HG03095 (cell line): ENCODE measurements around the gene ROGDI.
"Not testable (repeated sequence)": the region's sequence is repeated elsewhere in the genome, so short reads cannot be mapped to it uniquely, and the experiment has no call there.

Source experiments
- ATAC-seq: cut with Tn5 transposase; IDR thresholded peaks from one replicate; pipeline ENCODE4 v1.9.1; 2021; ENCODE audit warnings: moderate library complexity; ENCODE audit not compliant: unreplicated experiment

ROGDI gene

DNA sequence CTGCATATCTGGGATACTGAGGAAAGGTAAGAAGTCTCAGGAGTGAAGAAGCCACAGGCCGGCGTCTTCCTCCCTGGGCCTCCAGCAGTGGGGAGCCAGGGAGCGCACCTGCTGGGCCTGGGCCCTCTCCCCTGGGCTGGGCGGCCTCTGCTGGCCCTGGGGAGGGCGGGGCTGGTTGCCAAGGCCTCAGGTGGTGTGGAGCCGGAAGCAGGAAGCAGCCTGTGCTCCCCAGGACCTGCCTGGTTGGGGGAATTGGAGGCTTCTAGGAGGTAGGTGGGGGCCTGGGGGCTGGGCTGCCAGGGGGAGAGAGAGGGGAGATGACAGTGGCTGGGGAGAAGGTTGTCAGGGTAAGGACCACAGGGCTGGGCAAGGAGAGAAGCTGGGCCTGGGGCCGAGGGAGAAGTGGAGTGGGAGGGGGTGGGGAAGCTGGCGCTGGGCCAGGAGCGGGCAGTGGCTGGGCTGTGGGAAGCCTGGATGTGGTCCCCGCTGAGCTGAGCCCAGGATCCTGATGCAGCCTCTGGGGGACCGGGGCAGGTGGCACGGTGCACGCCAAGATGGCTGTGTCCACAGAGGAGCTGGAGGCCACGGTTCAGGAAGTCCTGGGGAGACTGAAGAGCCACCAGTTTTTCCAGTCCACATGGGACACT lies 7.1 kb downstream of the ROGDI start, which contains the start of gene SMIM22:
SMIM22 (plus strand) TSS at position 189 of the 647 bp plus-strand sequence; CDS start at position 555, 366 bp downstream.
- no peak for ATAC-seq

DNA sequence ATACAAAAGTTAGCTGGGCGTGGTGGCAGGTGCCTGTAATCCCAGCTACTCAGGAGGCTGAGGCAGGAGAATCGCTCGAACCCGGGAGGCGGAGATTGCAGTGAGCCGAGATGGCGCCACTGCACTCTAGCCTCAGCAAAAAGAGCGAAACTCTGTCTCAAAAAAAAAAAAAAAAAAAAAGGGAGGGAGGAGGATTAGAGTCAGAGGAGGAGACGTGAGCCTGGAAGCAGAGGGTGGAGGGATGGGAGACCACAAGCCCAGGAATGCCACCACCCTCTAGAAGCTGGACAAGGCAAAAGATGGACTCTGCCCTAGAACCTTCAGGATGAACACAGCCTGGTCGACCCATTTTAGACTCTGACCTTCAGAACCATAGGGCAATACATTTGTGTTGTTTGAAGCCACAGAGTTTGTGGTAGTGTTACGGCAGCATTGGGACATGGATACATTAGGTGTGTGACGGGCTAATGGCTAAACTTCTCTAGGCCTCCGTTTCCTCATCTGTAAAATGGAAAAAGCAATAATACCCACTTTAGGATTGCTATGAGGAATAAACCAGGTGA lies 9.4 kb downstream of the ROGDI start:
- ATAC-seq: no peak

DNA sequence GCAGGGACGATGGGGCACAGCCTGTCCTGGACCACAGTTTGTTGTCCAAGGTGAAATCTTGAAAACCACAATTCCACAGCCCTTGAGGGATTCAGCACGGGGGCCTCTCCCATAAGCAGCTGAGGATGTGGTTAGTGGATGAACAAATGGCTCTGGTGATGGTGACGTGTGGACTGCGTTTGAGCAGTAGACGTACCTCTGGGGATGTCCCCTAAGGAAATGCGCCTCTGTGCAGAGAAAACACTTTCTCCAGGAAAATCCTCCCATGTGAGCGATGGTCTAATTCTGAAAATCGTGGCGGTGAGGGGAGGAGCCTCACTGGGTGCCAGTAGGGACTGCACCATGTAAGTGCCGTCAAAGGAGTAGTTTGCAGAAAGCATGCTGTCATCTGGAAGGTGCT lies 11.6 kb downstream of the ROGDI start:
- ATAC-seq: no peak

GRCh38 chr16:4790261-4790660 lies 12.2 kb downstream of the ROGDI start:
- no peak for ATAC-seq

DNA sequence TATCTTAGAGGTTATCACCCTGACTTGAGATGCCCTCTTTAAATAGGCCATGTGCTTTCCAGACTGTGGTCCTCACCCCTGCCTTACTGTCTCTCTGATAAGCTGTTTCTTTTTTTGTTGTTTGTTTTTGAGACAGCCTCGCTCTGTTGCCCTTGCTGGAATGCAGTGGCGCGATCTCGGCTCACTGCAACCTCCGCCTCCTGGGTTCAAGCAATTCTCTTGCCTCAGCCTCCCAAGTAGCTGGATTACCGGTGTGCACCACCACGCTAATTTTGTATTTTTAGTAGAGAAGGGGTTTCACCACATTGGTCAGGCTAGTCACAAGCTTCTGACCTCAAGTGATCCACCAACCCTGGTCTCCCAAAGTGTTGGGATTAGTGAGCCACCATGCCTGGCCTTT lies 13.5 kb downstream of the ROGDI start:
- no peak for ATAC-seq

- no peak for ATAC-seq
Measured at GRCh38 chr16:4788489-4788889, 13.9 kb downstream of the ROGDI start.

DNA sequence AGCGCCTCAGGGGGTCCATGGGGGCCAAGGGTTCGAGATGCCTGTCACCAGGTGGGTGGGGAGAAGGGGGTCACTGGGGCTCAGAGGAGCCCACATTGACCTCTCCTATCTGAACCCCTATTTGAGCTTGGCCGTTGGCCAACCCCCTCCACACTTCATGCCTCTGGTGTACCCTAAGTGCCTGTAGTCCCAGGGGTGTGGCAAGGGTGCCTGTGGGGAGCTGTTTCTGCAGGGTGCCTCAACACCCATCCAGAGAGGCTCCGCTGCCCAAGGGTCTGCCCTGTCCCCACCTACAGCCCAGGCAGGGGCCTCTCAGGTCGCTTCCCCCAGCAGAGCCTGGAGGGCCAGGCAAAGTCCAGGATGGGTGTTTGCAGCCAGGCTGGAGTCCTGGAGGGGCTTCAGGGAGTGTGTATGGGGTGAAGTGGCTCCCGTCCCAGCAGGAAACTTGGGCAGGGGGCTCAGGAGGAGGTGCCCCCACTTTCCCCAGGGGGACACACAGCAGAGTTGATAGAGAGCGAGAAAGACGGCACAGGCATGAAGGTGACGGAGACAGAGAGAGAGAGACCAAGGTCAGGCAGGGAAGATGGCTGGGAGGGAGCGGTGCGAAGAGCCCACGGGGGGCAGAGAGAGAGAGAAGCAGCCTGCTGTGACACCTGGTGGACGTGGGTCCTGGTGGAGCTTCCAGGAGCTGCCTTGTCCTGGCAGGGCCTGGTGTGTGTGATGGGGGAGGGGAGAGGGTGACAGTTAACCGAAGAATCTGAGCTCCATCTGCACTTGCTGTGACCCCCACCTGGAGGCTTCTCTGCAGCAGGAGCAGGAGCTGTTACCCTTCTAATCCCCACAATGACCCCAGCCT lies 14.6 kb downstream of the ROGDI start, which contains the start of gene SEPTIN12:
SEPTIN12 (minus strand) TSS at position 719 of the 856 bp plus-strand sequence; CDS start at position 19, 700 bp downstream.
- no peak for ATAC-seq

- no peak for ATAC-seq
Measured at GRCh38 chr16:4787068-4787467, 15.4 kb downstream of the ROGDI start.

GRCh38 chr16:4785758-4786433 lies 16.5 kb downstream of the ROGDI start:
- ATAC-seq: no peak

GRCh38 chr16:4784444-4784987 lies 17.9 kb downstream of the ROGDI start:
- ATAC-seq: not testable (repeated sequence)

DNA sequence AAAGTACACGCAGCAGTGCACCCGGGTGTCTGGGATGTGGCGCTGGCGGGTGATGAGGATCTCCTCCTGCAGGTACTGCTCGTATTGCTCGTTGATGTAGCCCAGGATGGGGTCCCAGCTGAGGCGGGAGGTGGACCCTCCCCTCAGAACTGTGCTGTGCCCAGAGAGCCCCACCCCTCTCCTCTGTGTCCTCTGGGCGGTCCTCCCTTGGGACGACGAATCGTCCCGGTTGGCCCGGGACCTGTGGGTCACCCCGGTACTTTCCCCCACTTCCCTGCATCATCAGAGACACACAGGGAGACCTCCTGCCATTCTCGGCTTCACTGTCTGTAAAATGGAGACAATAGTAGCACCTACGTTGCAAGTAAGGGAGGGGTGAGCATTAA lies 18.5 kb downstream of the ROGDI start:
- ATAC-seq: no peak

DNA sequence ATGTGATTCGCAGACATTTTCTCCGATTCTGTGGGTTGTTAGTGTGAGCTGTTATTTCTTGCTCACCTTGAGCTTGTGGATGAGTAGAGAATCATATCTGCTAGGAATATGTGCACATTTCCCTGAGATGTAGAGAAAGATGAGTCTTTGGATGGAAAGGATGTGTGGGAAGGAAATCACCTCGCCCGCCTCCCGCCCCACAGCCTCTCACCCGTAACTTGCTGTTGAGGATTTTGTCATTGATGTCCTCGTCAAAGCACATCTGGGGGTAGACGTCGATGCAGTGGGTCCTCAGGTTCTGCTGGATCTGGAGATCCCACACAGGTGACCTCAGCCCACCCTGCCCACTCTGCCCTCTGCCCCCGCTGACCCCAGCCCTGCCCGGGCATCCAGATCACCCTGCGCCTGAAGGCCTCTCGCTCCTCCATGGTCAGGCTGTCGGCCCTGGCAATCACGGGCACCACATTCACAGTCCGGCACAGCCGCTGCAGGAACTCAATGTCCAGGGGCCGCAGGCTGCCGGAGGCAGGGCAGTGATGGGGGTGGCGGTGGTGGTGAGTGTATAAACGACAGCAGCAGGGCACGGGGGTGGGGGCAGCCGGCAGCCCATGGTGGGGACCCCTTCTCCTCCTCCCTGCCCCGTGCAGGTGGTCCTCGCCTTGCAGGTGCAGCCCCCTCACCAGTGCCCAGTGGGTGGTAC lies 19.0 kb downstream of the ROGDI start:
- no peak for ATAC-seq

DNA sequence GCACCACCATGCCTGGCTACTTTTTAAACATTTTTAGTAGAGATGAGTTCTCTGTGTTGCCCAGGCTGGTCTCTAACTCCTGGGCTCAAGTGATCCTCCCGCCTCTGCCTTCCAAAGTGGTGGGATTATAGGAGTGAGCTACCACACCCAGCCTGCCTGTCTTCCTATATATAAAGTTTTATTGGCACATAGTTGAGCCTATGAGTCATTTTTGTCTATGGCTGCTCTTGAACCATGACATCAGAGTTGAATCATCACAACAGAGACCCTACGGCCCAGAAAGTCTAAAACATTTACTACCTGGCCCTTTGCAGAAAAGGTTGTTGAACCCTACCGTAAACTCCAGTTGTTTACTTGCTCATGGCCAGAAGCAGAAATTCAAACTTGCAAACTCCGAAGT lies 22.2 kb downstream of the ROGDI start:
- no peak for ATAC-seq

- no peak for ATAC-seq
Measured at GRCh38 chr16:4778050-4778392, 24.4 kb downstream of the ROGDI start.

DNA sequence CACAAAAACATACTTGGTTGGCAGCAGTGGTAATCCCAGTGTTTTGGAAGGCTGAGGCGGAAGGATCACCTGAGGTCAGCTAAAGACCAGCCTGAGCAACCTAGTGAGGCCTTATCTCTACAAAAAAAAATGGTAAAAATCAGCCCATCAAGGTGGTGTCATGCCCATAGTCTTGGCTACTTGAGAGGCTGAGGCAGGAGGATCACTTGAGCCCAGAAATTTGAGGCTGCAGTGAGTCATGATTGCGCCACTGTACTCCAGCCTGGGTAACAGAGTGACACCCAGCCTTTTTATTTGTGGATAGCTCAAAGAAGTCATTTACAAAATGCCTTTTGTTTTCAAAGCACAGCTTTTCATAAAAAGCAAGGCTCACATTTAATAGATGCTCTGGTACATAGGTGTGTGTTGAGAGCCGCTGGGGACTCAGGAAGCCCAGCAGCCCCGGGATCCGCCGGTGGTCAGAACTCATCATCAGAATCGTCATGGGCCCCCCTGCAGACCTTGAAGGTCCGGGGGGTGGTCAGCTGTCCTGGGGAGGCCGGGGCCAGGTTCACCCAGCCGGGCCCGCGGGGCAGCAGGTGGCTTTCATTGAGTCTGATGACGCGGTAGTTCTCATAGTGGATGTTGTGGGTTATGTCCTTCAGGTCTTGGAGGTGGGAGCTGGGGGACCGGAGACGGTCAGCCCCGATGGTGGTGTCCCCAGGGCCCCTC lies 24.9 kb downstream of the ROGDI start:
- ATAC-seq: no peak

GRCh38 chr16:4776141-4776705 lies 26.2 kb downstream of the ROGDI start:
- ATAC-seq: no peak

DNA sequence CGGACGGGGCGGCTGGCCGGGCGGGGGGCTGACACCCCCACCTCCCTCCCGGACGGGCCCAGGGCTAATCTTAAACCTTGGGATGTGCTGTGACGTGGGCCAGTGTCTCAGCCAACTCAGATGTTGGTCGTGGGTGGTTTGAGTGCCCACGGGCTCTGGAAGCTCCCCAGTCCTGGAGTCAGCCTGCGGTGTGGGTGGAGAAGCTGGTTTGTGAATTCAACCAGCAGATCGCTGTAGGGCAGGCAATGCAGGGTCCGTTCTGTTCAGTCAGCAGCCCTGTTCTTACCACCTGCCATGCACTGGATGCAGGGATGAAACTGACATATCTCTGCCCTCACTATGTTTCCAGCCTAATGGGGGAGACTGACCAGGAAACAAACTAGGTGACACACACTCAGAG lies 27.4 kb downstream of the ROGDI start:
- ATAC-seq: no peak

DNA sequence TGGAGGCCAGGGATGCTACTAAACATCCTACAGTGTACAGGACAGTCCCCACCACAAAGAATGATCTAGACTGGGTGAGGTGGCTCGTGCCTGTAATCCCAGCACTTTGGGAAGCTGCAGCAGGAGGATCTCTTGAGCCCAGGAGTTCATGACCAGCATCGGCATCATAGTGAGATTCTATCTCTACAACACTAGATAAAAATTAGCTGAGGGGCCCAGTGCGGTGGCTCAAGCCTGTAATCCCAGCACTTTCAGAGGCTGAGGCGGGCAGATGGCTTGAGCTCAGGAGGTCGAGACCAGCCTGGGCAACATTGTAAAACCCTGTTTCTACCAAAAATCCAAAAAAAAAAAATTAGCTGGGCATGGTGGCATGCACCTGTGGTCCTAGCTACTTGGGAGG lies 30.1 kb downstream of the ROGDI start:
- ATAC-seq: no peak

DNA sequence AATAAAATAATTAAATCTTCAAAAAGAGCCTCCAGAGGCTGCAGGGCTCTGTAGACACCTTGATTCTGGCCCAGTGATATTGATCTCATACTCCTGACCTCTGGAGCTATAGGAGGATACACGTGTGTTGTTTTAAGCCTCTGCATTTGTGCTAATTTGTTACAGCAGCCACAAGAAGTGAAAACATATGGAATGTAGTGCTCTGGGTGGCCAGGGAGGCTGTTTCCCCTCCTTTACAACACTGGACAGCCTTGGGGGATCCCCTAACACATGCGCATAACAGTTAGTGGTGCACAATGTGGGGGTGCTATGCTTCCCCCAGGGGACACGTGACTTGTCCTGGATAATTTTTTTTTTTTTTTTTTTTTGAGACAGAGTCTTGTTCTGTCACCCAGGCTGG lies 30.8 kb downstream of the ROGDI start:
- no peak for ATAC-seq

GRCh38 chr16:4769306-4769638 lies 33.2 kb downstream of the ROGDI start:
- no peak for ATAC-seq
